Measurements from ENCODE around the gene SUFU.

The SUFU gene

GRCh38 chr10:102540023-102540422 is 36.3 kb downstream of the SUFU start:
- no peak for TF ChIP-seq POLR2A (IDR thresholded peaks at IDR 0.05; ENCODE audit: low read length)
- TF ChIP-seq GATA1 (IDR thresholded peaks at IDR 0.05; ENCODE audit: low read depth, low read length), result no peak
- DNase-seq, result peak in 1 of 2 experiments; percentile 28

- no peak for DNase-seq
- TF ChIP-seq POLR2A (IDR thresholded peaks at IDR 0.05; ENCODE audit: low read length) (no peak), GATA1 (IDR thresholded peaks at IDR 0.05; ENCODE audit: low read depth, low read length) (no peak)
Observed at GRCh38 chr10:102542800-102543418, 39.1 kb downstream of the SUFU start.

GRCh38 chr10:102545265-102545871 is 41.6 kb downstream of the SUFU start:
- no peak for TF ChIP-seq GATA1 (IDR thresholded peaks at IDR 0.05; ENCODE audit: low read depth, low read length)
- TF ChIP-seq POLR2A (IDR thresholded peaks at IDR 0.05; ENCODE audit: low read length), result no peak

GRCh38 chr10:102545997-102546396 is 42.2 kb downstream of the SUFU start:
- no peak for DNase-seq
- TF ChIP-seq GATA1 (IDR thresholded peaks at IDR 0.05; ENCODE audit: low read depth, low read length) (no peak), POLR2A (IDR thresholded peaks at IDR 0.05; ENCODE audit: low read length) (no peak)

More at GRCh38 chr10:102545265-102545871, 41.6 kb downstream of the SUFU start:
- no peak for DNase-seq

GRCh38 chr10:102546606-102547320 is 43.0 kb downstream of the SUFU start:
- no peak for DNase-seq

GRCh38 chr10:102549549-102549948 is 45.8 kb downstream of the SUFU start:
- DNase-seq, result no peak
- TF ChIP-seq POLR2A (IDR thresholded peaks at IDR 0.05; ENCODE audit: low read length) (no peak), GATA1 (IDR thresholded peaks at IDR 0.05; ENCODE audit: low read depth, low read length) (no peak)

More at GRCh38 chr10:102546606-102547320, 43.0 kb downstream of the SUFU start:
- no peak for TF ChIP-seq GATA1 (IDR thresholded peaks at IDR 0.05; ENCODE audit: low read depth, low read length)
- TF ChIP-seq POLR2A (IDR thresholded peaks at IDR 0.05; ENCODE audit: low read length), result no peak

GRCh38 chr10:102550636-102551210 is 47.0 kb downstream of the SUFU start:
- DNase-seq, result no peak
- no peak for TF ChIP-seq POLR2A (IDR thresholded peaks at IDR 0.05; ENCODE audit: low read length)
- no peak for TF ChIP-seq GATA1 (IDR thresholded peaks at IDR 0.05; ENCODE audit: low read depth, low read length)

GRCh38 chr10:102552533-102552932 is 48.8 kb downstream of the SUFU start:
- no peak for TF ChIP-seq POLR2A (IDR thresholded peaks at IDR 0.05; ENCODE audit: low read length)
- TF ChIP-seq GATA1 (IDR thresholded peaks at IDR 0.05; ENCODE audit: low read depth, low read length), result no peak
- DNase-seq, result no peak

GRCh38 chr10:102553771-102554170 is 50.0 kb downstream of the SUFU start:
- DNase-seq, result no peak

GRCh38 chr10:102554531-102554930 is 50.8 kb downstream of the SUFU start:
- TF ChIP-seq POLR2A (IDR thresholded peaks at IDR 0.05; ENCODE audit: low read length) (no peak), GATA1 (IDR thresholded peaks at IDR 0.05; ENCODE audit: low read depth, low read length) (no peak)

More at GRCh38 chr10:102553771-102554170, 50.0 kb downstream of the SUFU start:
- TF ChIP-seq GATA1 (IDR thresholded peaks at IDR 0.05; ENCODE audit: low read depth, low read length) (no peak), POLR2A (IDR thresholded peaks at IDR 0.05; ENCODE audit: low read length) (no peak)

GRCh38 chr10:102555781-102556328 is 52.1 kb downstream of the SUFU start:
- no peak for DNase-seq
- TF ChIP-seq GATA1 (IDR thresholded peaks at IDR 0.05; ENCODE audit: low read depth, low read length) (no peak), POLR2A (IDR thresholded peaks at IDR 0.05; ENCODE audit: low read length) (no peak)

More at GRCh38 chr10:102554531-102554930, 50.8 kb downstream of the SUFU start:
- no peak for DNase-seq

GRCh38 chr10:102557569-102557968 is 53.8 kb downstream of the SUFU start:
- TF ChIP-seq GATA1 (IDR thresholded peaks at IDR 0.05; ENCODE audit: low read depth, low read length), result no peak
- TF ChIP-seq POLR2A (IDR thresholded peaks at IDR 0.05; ENCODE audit: low read length), result no peak
- no peak for DNase-seq

- no peak for DNase-seq
- TF ChIP-seq POLR2A (IDR thresholded peaks at IDR 0.05; ENCODE audit: low read length) (no peak), GATA1 (IDR thresholded peaks at IDR 0.05; ENCODE audit: low read depth, low read length) (no peak)
Observed at GRCh38 chr10:102559764-102560163, 56.0 kb downstream of the SUFU start.

Data from erythroblast (primary cell).